ENCODE results near the gene INPP5A.

The INPP5A gene

DNA sequence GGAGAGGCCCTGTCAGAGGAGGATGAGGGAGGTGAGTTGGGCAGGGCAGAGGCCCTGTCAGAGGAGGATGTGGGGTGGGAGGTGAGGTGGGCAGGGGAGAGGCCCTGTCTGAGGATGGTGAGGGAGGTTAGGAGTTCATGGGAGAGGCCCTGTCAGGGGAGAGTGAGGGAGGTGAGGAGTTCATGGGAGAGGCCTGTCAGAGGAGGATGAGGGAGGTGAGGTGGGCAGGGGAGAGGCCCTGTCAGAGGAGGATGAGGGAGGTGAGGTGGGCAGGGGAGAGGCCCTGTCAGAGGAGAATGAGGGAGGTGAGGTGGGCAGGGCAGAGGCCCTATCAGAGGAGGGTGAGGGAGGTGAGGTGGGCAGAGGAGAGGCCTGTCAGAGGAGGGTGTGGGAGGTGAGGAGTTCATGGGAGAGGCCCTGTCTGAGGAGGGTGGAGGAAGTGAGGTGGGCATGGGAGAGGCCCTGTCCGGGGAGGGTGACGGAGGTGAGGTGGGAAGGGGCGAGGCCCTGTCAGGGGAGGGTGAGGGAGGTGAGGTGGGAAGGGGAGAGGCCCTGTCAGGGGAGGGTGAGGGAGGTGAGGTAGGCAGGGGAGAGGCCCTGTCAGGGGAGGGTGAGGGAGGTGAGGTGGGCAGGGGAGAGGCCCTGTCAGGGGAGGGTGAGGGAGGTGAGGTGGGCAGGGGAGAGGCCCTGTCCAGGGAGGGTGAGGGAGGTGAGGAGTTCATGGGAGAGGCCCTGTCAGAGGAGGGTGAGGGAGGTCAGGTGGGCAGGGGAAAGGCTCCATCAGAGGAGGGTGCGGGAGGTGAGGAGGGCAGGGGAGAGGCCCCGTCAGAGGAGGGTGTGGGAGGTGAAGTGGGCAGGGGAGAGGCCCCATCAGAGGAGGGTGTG is 73.7 kb downstream of the INPP5A start:
- no peak for DNase-seq

GRCh38 chr10:132611986-132612385 is 74.4 kb downstream of the INPP5A start:
- DNase-seq = no peak

GRCh38 chr10:132612571-132613504 is 75.3 kb downstream of the INPP5A start:
- DNase-seq = no peak

GRCh38 chr10:132613566-132614348 is 76.2 kb downstream of the INPP5A start:
- DNase-seq = no peak

- DNase-seq = no peak
These were observed 77.1 kb downstream of the INPP5A start for GRCh38 chr10:132614431-132615340.

GRCh38 chr10:132615341-132616169 is 78.0 kb downstream of the INPP5A start:
- DNase-seq = no peak

GRCh38 chr10:132616170-132616995 is 78.8 kb downstream of the INPP5A start:
- no peak for DNase-seq

DNA sequence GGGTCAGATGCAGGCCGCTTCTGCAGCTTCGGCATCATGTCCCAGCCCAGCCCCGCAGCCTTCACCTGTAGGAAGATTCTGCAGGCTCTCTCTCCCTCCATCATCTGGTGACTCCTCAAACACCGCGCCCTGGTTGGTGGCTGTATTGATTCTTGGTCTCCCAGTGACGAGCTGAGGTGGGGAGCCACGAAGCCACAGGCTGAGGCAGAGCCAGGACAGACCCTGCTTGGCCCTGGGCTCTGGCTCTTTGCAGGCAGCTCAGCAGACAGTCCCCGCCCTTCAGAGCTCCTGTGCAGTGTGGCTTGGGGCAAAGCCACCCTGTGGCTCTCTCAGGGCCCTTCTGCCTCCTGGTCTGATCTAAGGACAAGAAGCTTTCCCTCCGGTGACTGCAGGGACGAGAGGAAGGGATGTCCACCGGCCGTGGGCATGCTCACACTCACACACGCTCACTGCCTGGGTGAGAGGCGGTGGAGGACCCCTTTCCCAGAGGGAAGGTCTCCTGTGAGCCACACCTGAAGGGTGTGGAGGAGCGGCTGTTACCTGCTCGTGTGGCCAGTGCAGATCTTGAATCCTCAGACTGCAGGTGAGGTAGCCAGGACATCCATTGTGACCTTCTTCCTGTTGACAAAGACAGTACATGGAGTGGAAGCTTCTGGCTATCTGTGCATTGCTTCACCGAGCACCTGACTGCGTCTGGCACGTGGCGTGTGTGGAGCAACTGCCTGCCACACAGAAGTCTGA is 79.6 kb downstream of the INPP5A start:
- DNase-seq = no peak

- DNase-seq = no peak
These were observed 80.1 kb downstream of the INPP5A start for GRCh38 chr10:132617737-132618052.

DNA sequence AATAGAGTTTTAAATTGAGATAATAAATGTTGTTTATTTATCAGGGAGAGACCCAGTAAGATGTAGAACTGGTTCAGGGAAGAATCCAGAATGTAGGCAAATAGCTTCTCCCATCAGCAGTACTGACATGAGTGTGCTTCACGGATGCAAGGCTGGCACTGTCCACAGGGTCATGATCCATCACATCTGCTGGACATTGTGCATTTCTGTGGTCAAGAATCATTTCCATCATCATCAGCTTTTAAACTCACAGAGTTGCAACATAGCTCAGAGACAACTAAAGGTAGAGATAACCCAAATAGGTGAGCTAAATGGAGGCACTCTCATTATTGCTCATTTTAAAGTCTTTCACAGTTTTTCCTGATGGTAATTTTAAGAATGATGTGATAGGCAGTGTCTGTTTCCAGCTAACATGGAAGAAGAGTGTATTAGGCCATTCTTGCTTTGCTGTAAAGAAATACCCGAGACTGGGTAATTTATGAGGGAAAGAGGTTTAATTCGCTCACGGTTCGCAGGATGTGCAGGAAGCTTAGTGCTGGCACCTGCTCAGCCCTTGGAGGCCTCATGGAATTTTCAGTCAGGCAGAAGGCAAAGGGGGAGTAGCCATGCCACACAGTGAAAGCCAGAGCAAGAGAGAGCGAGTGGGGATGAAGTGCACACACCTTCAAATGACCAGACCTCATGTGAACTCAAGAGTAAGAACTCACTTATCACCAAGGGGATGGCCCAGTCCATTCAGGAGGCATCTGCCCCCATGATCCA is 80.8 kb downstream of the INPP5A start:
- DNase-seq = no peak

- DNase-seq = no peak
These were observed 82.3 kb downstream of the INPP5A start for GRCh38 chr10:132619927-132620326.

DNA sequence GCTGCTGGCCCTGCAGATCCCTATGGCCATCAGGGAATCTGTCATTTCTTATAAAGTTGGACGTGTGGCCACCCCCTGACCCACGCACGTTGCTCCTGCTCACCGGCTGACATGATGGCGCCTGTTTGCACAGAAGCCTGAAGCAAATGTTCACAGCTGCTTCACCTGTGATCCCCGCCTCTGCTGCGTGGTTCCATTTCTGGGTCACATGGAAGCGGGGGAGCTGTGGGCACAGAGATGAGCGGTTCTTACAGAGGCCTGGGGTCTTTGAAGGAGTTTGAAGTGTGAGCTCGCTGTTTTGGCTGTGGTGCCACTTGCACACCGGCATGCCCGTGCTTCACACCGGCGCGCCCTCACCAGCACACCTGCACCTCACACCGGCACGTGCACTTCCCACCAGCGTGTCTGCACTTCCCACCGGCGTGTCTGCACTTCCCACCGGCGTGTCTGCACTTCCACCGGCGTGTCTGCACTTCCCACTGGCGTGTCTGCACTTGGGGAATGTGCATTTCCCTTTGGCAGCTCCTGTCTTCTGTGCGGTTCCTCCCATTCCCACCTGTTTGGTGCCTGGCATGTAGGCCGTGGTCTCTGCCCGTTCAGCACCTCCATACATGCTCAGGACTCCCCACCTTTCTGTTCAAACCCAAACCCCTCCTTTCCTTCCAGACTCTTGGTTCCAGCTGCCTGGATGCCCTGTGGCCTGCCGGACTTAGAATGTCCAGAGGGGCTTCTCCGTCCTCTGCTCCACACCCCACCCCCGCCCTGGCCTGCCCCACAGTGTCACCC is 86.7 kb downstream of the INPP5A start:
- DNase-seq = no peak

DNA sequence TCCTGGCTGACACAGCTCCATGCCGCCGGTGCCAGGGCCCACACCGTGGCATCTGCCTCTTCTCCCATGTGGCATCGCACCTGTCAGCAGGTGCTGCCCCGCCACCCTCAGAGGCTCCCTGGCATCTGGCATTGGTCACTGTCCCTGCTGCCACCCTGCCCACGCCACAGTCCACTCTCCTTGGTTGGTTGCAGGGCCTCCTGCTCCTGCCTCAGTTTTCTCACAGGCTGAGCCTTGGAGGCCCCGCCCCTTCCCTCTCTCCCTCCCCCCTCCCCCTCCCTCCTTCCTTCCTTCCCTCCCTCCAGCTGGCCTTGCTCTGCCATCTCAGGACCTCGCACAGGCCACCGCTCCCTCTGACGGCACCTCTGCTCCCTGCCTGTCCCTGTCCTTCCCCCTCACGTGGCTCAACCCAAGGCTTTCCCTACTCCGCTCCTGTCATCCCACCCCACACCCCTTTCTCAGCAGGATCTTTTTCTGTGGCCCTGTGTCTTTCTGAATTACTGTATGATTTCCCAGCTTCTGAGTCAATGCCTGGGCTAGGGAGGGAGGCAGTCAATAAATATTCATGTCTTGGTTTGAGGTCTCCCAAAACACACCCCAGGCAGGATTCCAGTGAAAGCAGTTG is 87.4 kb downstream of the INPP5A start:
- no peak for DNase-seq

GRCh38 chr10:132626019-132626760 is 88.6 kb downstream of the INPP5A start:
- no peak for DNase-seq

DNA sequence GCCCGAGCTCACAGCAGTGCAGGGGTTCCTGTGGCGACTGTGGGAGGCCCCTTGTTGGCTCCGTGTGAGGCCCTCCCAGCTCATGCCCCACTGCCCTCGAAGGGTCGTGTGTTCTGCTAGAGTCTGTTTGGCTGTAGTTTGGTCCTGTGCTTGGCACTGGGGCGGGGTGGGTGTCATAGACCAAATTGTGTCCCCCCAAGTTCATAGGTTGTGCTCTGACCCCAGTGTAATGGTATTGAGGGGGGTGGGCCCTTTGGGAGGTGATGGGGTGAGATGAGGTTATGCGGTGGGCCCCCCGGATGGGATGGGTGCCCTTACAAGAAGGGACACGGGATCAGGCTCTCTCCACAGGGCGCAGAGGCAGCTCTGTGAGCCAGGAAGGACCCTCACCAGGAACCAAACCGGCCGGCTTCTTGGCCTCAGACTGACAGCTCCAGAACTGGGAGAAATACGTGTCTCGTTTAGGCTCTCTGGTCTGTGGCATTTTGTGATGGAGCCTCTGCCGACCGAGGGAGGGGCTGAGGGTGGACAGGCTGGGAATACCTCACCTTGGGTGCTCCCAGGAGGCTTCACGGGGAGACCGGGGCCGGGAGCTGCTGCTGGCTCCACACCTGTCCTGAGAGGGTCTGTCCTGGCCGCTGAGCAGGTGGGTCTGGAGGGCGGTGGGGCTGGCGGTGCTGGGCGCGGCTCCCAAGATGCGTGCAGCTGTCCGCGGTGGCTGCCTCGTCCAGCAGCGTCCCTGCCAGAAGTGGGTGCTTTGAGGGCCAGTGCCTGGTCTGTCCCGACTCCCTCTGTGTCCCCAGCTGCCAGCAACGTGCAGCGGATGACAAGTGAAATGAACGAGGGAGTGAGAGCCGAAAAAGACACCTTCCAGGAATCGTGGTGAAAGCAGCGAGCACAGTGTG is 89.4 kb downstream of the INPP5A start:
- DNase-seq = no peak
